MM.1S (cell line): ENCODE results near the gene NPR2.

ENCODE experiments used
- DNase-seq: peaks from one replicate; pipeline ENCODE4 v3.0.0-alpha.2; 2015
- H2AFZ ChIP-seq: fragments of 300-600 bp; sonication (generic); 2 replicates; pipeline ENCODE4 v1.6.0; 2016; ENCODE audit warnings: antibody characterized with exemption, low read length
- H3F3A ChIP-seq: fragments of 300-600 bp; sonication (generic); 2 replicates; pipeline ENCODE4 v1.6.1; 2016; ENCODE audit warnings: mild to moderate bottlenecking, antibody characterized with exemption, low read length, moderate library complexity, mixed read lengths; ENCODE audit not compliant: insufficient read depth
- H3K27ac ChIP-seq: fragments of 300-600 bp; sonication (generic); 2 replicates; pipeline ENCODE4 v1.5.1; 2016; ENCODE audit warnings: mild to moderate bottlenecking, low read length
- H3K27me3 ChIP-seq: fragments of 300-600 bp; sonication (generic); replicated peaks from 2 replicates; pipeline ENCODE4 v1.6.0; 2016; ENCODE audit warnings: low read length; ENCODE audit not compliant: insufficient read depth
- H3K36me3 ChIP-seq: fragments of 300-600 bp; sonication (generic); replicated peaks from 2 replicates; pipeline ENCODE4 v1.6.1; 2016; ENCODE audit warnings: mild to moderate bottlenecking, low read length, mixed read lengths; ENCODE audit not compliant: insufficient read depth
- H3K4me1 ChIP-seq: fragments of 300-600 bp; sonication (generic); 2 replicates; pipeline ENCODE4 v1.6.1; 2016; ENCODE audit warnings: low read length, mixed read lengths
- H3K4me2 ChIP-seq: fragments of 300-600 bp; sonication (generic); 2 replicates; pipeline ENCODE4 v1.6.0; 2016; ENCODE audit warnings: low read depth, low read length
- H3K4me3 ChIP-seq: fragments of 300-600 bp; sonication (generic); 2 replicates; pipeline ENCODE4 v1.5.1; 2016; ENCODE audit warnings: low read length, mixed read lengths
- H3K79me2 ChIP-seq: fragments of 300-600 bp; sonication (generic); 2 replicates; pipeline ENCODE4 v1.6.1; 2016; ENCODE audit warnings: mixed run types, low read length, mixed read lengths
- H3K9ac ChIP-seq: fragments of 300-600 bp; sonication (generic); 2 replicates; pipeline ENCODE4 v1.6.1; 2016; ENCODE audit warnings: low read length, mixed read lengths
- H3K9me2 ChIP-seq: fragments of 300-600 bp; sonication (generic); replicated peaks from 2 replicates; pipeline ENCODE4 v1.6.1; 2016; ENCODE audit warnings: mild to moderate bottlenecking, low read length, mixed read lengths; ENCODE audit not compliant: insufficient read depth
- H3K9me3 ChIP-seq: fragments of 300-600 bp; sonication (generic); replicated peaks from 2 replicates; pipeline ENCODE4 v1.6.1; 2016; ENCODE audit warnings: mild to moderate bottlenecking, low read length, mixed read lengths; ENCODE audit not compliant: insufficient read depth
- H4K20me1 ChIP-seq: fragments of 300-600 bp; sonication (generic); 2 replicates; pipeline ENCODE4 v1.6.1; 2016; ENCODE audit warnings: mild to moderate bottlenecking, low read length, moderate library complexity, mixed read lengths; ENCODE audit not compliant: insufficient read depth
- CTCF ChIP-seq: fragments of 300-600 bp; sonication (generic); IDR thresholded peaks from 2 replicates; pipeline ENCODE4 v1.5.1; 2016; ENCODE audit warnings: antibody characterized with exemption, low read length, mixed read lengths
- EZH2 ChIP-seq: fragments of 300-600 bp; sonication (generic); optimal IDR thresholded peaks from 2 replicates; pipeline ENCODE3; 2017; ENCODE audit warnings: low read depth, mild to moderate bottlenecking, antibody characterized with exemption, low read length, mixed read lengths
- EZH2phosphoT487 ChIP-seq: fragments of 300-600 bp; sonication (generic); IDR thresholded peaks from 2 replicates; pipeline ENCODE4 v1.6.1; 2018; ENCODE audit warnings: antibody characterized with exemption, low read length

The NPR2 gene

GRCh38 chr9:35814106-35814840, 22.9 kb downstream of the NPR2 start:
- H3K4me3 ChIP-seq, result peak overlapping the region; percentile 90
- TF ChIP-seq CTCF (peak; percentile 50), EZH2 (no peak)
- no peaks in the 10 kb centered on the region for H3K79me2 ChIP-seq
- H3K9ac ChIP-seq, result peak overlapping the region; percentile 94
- H2AFZ ChIP-seq, result peak overlapping the region; percentile 90; the same call in 1 of the 2 replicates
- no peaks in the 10 kb centered on the region for H4K20me1 ChIP-seq
- H3K4me1 ChIP-seq, result peaks cover 25% of the 10 kb centered on the region
- peak overlapping the region; percentile 90 for H3K27ac ChIP-seq
- peaks cover 30% of the 10 kb centered on the region; the same call in 1 of the 2 replicates for H3F3A ChIP-seq
- DNase-seq, result peak; percentile 81
- no peaks in the 10 kb centered on the region for H3K9me2 ChIP-seq
- H3K27me3 ChIP-seq, result no peaks in the 10 kb centered on the region
- no peaks in the 10 kb centered on the region for H3K36me3 ChIP-seq
- peak overlapping the region; percentile 66 for H3K4me2 ChIP-seq
- H3K9me3 ChIP-seq, result no peaks in the 10 kb centered on the region

GRCh38 chr9:35814841-35815543, 23.6 kb downstream of the NPR2 start, which contains the start of gene HINT2:
Gene HINT2 (minus strand): TSS chr9:35815042. CDS start chr9:35814979, 63 bp downstream.
- peak within 1 kb of the TSS; percentile 70 for H3K4me2 ChIP-seq
- peak within 1 kb of the TSS; percentile 94 for H3K9ac ChIP-seq
- peaks cover 25% of the 10 kb centered on the region for H3K4me1 ChIP-seq
- peak within 1 kb of the TSS; percentile 90 for H2AFZ ChIP-seq
- no peaks in the 10 kb centered on the region for H3K9me2 ChIP-seq
- H3K36me3 ChIP-seq, result no peaks in the 10 kb centered on the region
- TF ChIP-seq EZH2phosphoT487 (no peak), CTCF (no peak), EZH2 (no peak)
- H3K27me3 ChIP-seq, result no peaks in the 10 kb centered on the region; the same call in 1 of the 2 replicates
- no peaks in the 10 kb centered on the region for H3K9me3 ChIP-seq
- H4K20me1 ChIP-seq, result no peaks in the 10 kb centered on the region
- peak; percentile 99 for DNase-seq
- peak within 1 kb of the TSS; percentile 90 for H3K4me3 ChIP-seq
- H3K79me2 ChIP-seq, result no peaks in the 10 kb centered on the region
- H3K27ac ChIP-seq, result peak within 1 kb of the TSS; percentile 90
- H3F3A ChIP-seq, result peaks cover 30% of the 10 kb centered on the region; the same call in 1 of the 2 replicates

- TF ChIP-seq EZH2phosphoT487, result no peak
- TF ChIP-seq CTCF, result peak; percentile 19
- no peak overlapping the region for H3K27ac ChIP-seq
- H3K36me3 ChIP-seq, result no peaks in the 10 kb centered on the region
- H3K9ac ChIP-seq, result no peak overlapping the region
- no peaks in the 10 kb centered on the region; the same call in 1 of the 2 replicates for H3K27me3 ChIP-seq
- peaks cover 21% of the 10 kb centered on the region; the same call in 1 of the 2 replicates for H3F3A ChIP-seq
- no peaks in the 10 kb centered on the region for H3K9me3 ChIP-seq
- H3K4me2 ChIP-seq, result no peak overlapping the region
- H3K4me3 ChIP-seq, result no peak overlapping the region
- peaks cover 18% of the 10 kb centered on the region for H3K4me1 ChIP-seq
- no peak for DNase-seq
- no peaks in the 10 kb centered on the region for H3K79me2 ChIP-seq
- H3K9me2 ChIP-seq, result no peaks in the 10 kb centered on the region
- H2AFZ ChIP-seq, result no peak overlapping the region
- H4K20me1 ChIP-seq, result no peaks in the 10 kb centered on the region
Measured at GRCh38 chr9:35816708-35817107, 25.3 kb downstream of the NPR2 start.
